ENCODE data around the gene TNFAIP8. TPM values are rescaled to one million over a fixed set of nuclear protein-coding genes. Genes with fewer than 3 reads are reported as not detected.

Gene TNFAIP8
- total and polyA plus RNA-seq, 10 of the 15 experiments (the other 5 are each of a cell fraction or from before 2014, with no cell fraction given), result 124 to 324 (median 177) TPM

DNA sequence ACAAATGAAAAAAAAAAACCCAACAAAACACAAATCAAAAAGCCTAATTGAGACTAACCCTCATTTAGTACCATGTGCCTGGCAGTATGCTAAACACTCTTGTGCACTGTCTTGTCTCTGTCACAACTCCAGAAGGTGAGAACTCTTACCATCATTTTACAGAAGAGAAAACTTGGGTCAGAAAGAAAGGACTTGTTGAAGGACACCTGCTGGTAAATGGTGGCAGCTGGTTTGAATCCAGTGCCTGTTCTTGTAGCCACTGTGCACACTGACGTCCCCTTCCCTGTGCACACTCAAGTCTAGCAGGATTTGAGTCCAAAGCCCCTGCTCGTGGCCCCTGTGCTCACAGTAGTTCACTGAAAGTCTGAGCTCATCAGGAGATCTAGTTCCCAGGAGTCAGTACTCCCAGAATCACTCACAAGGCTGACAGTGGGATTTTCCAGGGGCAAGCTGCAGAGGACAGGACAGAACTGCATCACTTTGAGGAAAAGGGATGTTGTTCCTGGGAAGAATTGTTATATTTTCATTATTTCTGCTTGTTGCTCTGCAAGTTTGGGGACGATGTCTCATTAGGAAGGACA, 53.5 kb downstream of the TNFAIP8 start (continued):
- TF ChIP-seq, protein P1, sequence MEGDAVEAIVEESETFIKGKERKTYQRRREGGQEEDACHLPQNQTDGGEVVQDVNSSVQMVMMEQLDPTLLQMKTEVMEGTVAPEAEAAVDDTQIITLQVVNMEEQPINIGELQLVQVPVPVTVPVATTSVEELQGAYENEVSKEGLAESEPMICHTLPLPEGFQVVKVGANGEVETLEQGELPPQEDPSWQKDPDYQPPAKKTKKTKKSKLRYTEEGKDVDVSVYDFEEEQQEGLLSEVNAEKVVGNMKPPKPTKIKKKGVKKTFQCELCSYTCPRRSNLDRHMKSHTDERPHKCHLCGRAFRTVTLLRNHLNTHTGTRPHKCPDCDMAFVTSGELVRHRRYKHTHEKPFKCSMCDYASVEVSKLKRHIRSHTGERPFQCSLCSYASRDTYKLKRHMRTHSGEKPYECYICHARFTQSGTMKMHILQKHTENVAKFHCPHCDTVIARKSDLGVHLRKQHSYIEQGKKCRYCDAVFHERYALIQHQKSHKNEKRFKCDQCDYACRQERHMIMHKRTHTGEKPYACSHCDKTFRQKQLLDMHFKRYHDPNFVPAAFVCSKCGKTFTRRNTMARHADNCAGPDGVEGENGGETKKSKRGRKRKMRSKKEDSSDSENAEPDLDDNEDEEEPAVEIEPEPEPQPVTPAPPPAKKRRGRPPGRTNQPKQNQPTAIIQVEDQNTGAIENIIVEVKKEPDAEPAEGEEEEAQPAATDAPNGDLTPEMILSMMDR (IDR thresholded peaks at IDR 0.05 in 2 of 3, conservative IDR thresholded peaks at IDR 0.05 in 1 of 3; ENCODE audit: control insufficient read depth in 2 of 3, extremely low read depth in 1 of 3, insufficient read depth in 1 of 3, low read depth in 3 of 3, low read length in 3 of 3), result peak; percentile 42 to 48 (median 44); a peak in 5 of 6 replicates
- TF ChIP-seq NBN (IDR thresholded peaks at IDR 0.05) (0 out of 2 replicates have a peak, but pooled peaks have one; percentile 43), RUNX3 (IDR thresholded peaks at IDR 0.05; ENCODE audit: low read length) (peak; percentile 24; the same call in 1 of the 2 replicates), ESRRA (IDR thresholded peaks at IDR 0.05; ENCODE audit: low read length) (no peak), IKZF2 (IDR thresholded peaks at IDR 0.05) (peak in 1 of 2 experiments; percentile 23; a peak in 1 of 4 replicates), FOXK2 (IDR thresholded peaks at IDR 0.05) (no peak), IKZF1 (conservative IDR thresholded peaks at IDR 0.05) (peak; percentile 38; the same call in 1 of the 2 replicates), RAD21 (IDR thresholded peaks at IDR 0.05; ENCODE audit: insufficient read depth, low read depth, low read length) (peak; percentile 55; the same call in 1 of the 2 replicates), CEBPB (IDR thresholded peaks at IDR 0.05; ENCODE audit: borderline replicate concordance in 1 of 2, low read depth in 2 of 2, low read length in 2 of 2) (no peak), FOXM1 (IDR thresholded peaks at IDR 0.05; ENCODE audit: low read depth, low read length) (0 out of 2 replicates have a peak, but pooled peaks have one; percentile 20), SMARCA5 (IDR thresholded peaks at IDR 0.05) (0 out of 2 replicates have a peak, but pooled peaks have one; percentile 56)
- TF ChIP-seq, protein P2, sequence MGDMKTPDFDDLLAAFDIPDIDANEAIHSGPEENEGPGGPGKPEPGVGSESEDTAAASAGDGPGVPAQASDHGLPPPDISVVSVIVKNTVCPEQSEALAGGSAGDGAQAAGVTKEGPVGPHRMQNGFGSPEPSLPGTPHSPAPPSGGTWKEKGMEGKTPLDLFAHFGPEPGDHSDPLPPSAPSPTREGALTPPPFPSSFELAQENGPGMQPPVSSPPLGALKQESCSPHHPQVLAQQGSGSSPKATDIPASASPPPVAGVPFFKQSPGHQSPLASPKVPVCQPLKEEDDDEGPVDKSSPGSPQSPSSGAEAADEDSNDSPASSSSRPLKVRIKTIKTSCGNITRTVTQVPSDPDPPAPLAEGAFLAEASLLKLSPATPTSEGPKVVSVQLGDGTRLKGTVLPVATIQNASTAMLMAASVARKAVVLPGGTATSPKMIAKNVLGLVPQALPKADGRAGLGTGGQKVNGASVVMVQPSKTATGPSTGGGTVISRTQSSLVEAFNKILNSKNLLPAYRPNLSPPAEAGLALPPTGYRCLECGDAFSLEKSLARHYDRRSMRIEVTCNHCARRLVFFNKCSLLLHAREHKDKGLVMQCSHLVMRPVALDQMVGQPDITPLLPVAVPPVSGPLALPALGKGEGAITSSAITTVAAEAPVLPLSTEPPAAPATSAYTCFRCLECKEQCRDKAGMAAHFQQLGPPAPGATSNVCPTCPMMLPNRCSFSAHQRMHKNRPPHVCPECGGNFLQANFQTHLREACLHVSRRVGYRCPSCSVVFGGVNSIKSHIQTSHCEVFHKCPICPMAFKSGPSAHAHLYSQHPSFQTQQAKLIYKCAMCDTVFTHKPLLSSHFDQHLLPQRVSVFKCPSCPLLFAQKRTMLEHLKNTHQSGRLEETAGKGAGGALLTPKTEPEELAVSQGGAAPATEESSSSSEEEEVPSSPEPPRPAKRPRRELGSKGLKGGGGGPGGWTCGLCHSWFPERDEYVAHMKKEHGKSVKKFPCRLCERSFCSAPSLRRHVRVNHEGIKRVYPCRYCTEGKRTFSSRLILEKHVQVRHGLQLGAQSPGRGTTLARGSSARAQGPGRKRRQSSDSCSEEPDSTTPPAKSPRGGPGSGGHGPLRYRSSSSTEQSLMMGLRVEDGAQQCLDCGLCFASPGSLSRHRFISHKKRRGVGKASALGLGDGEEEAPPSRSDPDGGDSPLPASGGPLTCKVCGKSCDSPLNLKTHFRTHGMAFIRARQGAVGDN (IDR thresholded peaks at IDR 0.05), result 0 out of 2 replicates have a peak, but pooled peaks have one; percentile 15
- TF ChIP-seq, protein P3, sequence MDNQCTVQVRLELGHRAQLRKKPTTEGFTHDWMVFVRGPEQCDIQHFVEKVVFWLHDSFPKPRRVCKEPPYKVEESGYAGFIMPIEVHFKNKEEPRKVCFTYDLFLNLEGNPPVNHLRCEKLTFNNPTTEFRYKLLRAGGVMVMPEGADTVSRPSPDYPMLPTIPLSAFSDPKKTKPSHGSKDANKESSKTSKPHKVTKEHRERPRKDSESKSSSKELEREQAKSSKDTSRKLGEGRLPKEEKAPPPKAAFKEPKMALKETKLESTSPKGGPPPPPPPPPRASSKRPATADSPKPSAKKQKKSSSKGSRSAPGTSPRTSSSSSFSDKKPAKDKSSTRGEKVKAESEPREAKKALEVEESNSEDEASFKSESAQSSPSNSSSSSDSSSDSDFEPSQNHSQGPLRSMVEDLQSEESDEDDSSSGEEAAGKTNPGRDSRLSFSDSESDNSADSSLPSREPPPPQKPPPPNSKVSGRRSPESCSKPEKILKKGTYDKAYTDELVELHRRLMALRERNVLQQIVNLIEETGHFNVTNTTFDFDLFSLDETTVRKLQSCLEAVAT (IDR thresholded peaks at IDR 0.05), result peak; percentile 52; the same call in 1 of the 2 replicates
- TF ChIP-seq, protein P4, sequence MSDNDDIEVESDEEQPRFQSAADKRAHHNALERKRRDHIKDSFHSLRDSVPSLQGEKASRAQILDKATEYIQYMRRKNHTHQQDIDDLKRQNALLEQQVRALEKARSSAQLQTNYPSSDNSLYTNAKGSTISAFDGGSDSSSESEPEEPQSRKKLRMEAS (IDR thresholded peaks at IDR 0.05; ENCODE audit: low read depth, low read length), result no peak

All from GM12878 (cell line).